ENCODE measurements around the gene APOBEC3F.
"Not testable (repeated sequence)": the region's sequence is repeated elsewhere in the genome, so short reads cannot be mapped to it uniquely, and the experiment has no call there.

The APOBEC3F gene

DNA sequence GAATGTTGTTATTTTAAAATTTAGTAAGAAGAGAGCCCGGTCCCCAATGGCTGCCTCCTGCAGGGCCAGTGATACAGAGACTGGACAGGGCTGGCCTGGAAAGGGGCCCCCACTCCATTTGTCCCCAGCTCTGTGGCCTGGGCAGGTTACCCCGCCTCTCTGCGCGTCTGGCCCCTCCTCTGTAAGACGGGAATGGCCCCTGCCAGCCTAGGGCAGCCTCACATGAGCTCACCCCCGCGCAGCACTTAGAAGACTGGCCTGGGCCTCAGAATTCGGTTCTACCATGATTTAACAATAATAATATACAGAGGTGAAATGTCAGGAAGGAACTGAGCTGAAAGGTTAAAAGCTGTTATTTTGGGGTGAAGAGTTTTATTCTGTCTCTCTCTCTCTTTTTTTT lies 37.7 kb downstream of the APOBEC3F start:
- H3K27ac Mint-ChIP-seq: no peak overlapping the region
- peaks cover 5% of the 10 kb centered on the region for H3K36me3 Mint-ChIP-seq
- H3K4me3 Mint-ChIP-seq: peak overlapping the region; percentile 85
- H3K27me3 Mint-ChIP-seq: no peaks in the 10 kb centered on the region
- no peaks in the 10 kb centered on the region for H3K9me3 Mint-ChIP-seq
- peaks cover 42% of the 10 kb centered on the region for H3K4me1 Mint-ChIP-seq

DNA sequence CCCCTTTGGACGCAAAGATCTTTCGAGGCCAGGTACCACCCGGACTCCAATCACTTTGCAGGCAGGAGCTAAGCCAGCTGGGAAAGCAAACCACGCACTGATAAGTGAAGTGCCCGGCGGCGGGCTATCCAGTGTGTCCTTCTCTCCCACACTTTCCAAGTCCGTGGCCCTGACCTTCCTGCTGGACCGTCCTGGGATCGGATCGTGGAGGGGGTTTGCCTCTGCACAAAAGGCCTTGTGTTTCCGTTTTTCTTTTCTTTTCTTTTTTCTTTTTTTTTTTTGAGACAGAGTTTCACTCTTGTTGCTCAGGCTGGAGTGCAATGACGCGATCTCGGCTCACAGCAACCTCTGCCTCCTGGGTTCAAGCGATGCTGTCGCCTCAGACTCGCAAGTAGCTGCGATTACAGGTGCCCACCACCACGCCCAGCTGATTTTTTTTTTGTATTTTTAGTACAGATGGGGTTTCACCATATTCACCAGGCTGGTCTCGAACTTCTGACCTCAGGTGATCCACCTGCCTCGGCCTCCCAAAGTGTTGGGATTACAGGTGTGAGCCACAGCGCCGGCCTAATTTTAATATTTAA lies 38.5 kb downstream of the APOBEC3F start:
- not testable (repeated sequence) for H3K9me3 Mint-ChIP-seq, H3K36me3 Mint-ChIP-seq, H3K27me3 Mint-ChIP-seq, H3K27ac Mint-ChIP-seq
- Mint-ChIP-seq H3K4me3 (peak overlapping the region; percentile 85), H3K4me1 (peaks cover 39% of the 10 kb centered on the region)

DNA sequence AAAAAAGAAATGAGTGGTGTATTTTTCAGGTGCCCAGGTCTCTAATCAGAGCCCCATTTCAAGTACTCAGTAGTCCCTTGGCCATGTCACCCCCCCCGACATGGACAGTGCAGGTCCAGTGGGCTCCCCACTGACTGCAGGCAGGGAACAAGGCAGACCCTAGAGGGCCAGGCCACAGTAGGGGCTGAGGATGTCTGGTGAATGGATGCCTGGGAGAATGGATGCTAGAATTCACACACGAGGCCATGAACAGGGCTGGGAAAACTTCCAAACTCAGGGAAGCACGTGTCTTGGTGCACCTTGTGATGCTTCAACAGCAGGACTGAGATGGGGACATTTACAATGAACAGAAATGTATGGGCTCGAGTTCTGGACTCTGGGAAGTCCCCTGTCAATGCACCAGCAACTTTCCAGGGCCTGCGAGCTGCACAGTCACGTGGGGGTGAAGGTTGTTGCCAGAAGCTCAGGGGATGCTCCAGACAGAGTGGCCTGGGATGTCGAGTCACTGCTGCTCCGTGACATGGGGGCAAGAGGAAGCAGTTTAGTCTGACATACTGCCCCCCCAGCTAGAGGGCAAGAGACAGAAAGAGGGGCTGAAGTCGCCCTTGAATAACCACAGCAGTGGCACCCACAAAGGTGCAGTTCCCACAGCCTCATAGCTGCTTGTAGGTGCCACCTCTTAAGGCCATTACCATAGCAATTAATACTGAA lies 39.5 kb downstream of the APOBEC3F start:
- Mint-ChIP-seq H3K36me3 (peaks cover 5% of the 10 kb centered on the region), H3K4me3 (peak overlapping the region; percentile 33)

DNA sequence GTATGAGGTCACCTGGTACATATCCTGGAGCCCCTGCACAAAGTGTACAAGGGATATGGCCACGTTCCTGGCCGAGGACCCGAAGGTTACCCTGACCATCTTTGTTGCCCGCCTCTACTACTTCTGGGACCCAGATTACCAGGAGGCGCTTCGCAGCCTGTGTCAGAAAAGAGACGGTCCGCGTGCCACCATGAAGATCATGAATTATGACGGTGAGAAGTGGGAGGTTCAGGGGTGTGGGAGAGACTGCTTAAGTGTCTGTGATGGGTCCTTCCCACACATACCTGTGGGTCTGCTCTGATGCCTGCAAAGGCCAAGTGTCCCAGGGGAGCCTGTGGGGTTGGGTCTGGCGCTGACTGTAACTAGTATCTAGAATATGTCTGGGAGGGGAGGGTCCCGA lies 40.4 kb downstream of the APOBEC3F start:
- H3K36me3 Mint-ChIP-seq: peaks cover 5% of the 10 kb centered on the region
- H3K27me3 Mint-ChIP-seq: no peaks in the 10 kb centered on the region
- no peak overlapping the region for H3K27ac Mint-ChIP-seq
- H3K4me3 Mint-ChIP-seq: peak overlapping the region; percentile 7
- H3K9me3 Mint-ChIP-seq: no peaks in the 10 kb centered on the region
- H3K4me1 Mint-ChIP-seq: peaks cover 38% of the 10 kb centered on the region

More for the DNA sequence above, 39.5 kb downstream of the APOBEC3F start:
- Mint-ChIP-seq H3K4me1 (peaks cover 38% of the 10 kb centered on the region), H3K27ac (no peak overlapping the region), H3K9me3 (no peaks in the 10 kb centered on the region), H3K27me3 (no peaks in the 10 kb centered on the region)

DNA sequence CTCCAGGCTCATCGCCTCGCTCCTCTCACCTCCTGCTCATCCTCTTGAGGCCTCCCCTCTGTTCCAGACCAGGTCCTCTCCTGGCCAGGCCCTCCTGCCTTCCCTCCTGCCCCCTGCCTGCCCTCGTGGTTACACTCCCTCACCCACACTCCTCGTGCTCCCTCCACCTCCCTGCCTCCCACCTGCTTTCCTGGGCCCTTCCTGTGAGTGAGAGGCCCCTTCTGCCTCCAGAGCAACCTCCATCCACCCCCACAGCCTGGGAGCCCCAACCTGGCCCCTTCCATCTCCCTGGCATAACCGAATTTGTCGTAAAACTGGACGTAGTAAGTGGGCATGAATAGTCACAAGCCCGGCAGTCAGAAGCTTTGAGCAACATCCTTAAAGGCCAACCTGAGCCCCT lies 40.9 kb downstream of the APOBEC3F start:
- Mint-ChIP-seq H3K27ac (no peak overlapping the region), H3K4me1 (peaks cover 33% of the 10 kb centered on the region), H3K4me3 (no peak overlapping the region)

DNA sequence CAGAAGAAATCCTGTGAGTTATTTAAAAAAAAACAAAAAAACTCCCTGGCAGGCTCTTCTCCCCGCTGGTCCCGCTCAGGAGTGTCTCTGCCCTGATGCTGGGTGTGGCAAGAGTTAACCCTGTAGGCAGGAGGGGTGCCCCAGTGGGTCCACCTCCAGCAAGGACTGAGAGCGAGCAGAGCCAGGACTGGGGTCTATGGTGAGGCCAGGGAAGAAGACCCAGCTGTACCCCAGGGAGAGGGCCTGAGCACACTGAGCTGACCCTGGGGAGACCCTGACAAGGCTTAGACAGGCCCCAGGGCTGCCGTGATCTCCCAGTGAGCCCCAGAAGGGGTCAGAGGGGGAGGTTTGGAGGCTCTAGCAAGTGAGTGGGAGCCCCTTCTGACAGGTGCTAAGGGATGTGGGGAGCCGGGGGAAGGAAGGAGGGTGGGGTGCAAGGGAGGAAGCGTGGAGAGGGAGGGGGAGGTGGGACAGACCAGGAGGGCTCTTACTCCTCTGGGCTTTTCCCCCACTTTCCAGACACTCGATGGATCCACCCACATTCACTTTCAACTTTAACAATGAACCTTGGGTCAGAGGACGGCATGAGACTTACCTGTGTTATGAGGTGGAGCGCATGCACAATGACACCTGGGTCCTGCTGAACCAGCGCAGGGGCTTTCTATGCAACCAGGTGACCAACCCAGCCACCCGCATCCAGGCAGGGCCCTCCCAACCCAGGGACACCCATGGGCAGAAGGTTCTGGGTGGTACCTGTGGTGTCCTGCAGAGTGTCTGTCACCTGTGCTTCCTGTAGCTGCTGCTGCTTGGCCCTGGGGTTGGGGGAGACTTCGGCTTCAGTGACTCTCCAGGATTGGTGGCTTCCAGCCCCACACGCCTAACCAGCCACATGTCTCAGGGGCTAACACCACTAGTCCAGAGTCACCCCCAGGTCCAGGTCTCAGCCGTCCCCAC lies 42.8 kb downstream of the APOBEC3F start:
- H3K4me3 Mint-ChIP-seq: no peak overlapping the region
- H3K4me1 Mint-ChIP-seq: peaks cover 34% of the 10 kb centered on the region
- peaks cover 7% of the 10 kb centered on the region for H3K36me3 Mint-ChIP-seq
- H3K27me3 Mint-ChIP-seq: no peaks in the 10 kb centered on the region
- no peaks in the 10 kb centered on the region for H3K9me3 Mint-ChIP-seq
- H3K27ac Mint-ChIP-seq: no peak overlapping the region

More for the DNA sequence above, 40.9 kb downstream of the APOBEC3F start:
- H3K9me3 Mint-ChIP-seq: no peaks in the 10 kb centered on the region
- H3K36me3 Mint-ChIP-seq: peaks cover 7% of the 10 kb centered on the region
- H3K27me3 Mint-ChIP-seq: no peaks in the 10 kb centered on the region

DNA sequence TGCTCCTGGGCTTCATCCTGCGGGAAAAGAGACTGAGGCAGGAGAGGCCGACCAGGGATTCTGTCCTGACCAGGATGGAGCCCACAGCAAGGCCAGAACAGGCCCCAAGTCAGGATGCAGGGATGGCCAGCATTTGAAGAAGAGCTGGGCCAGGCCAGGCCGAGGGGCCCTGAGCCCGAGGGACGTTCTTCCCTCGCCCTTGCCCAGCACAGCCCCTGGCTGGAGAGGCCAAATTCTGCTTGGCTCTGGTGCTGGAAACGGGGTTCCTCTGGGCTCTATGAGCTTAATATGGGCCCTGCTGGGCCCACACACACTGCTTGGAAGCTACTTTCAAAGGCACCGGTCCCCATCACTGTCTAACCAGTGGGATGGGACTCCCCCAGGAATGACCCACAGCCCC lies 44.0 kb downstream of the APOBEC3F start:
- Mint-ChIP-seq H3K27ac (peak overlapping the region; percentile 12), H3K27me3 (no peaks in the 10 kb centered on the region), H3K4me1 (peaks cover 42% of the 10 kb centered on the region), H3K36me3 (peaks cover 7% of the 10 kb centered on the region), H3K9me3 (no peaks in the 10 kb centered on the region), H3K4me3 (no peak overlapping the region)

DNA sequence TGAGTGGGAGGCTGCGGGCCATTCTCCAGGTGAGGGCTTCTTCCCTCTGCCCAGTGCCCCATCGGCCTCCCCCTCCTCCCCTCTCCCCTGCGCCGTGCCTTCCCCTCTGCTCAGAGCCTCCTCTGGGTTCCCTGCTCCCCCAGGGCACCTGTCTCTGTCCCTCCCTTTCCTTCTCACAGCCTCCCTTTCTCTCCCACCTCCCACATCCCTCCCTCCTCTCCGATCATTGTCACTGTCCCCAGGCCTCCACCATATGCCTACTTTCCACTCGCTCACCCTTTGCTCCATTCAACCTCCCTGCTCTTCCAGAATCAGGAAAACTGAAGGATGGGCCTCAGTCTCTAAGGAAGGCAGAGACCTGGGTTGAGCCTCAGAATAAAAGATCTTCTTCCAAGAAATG lies 46.4 kb downstream of the APOBEC3F start:
- H3K27ac Mint-ChIP-seq: peak overlapping the region; percentile 10
- no peak overlapping the region for H3K4me3 Mint-ChIP-seq
- no peaks in the 10 kb centered on the region for H3K9me3 Mint-ChIP-seq
- peaks cover 49% of the 10 kb centered on the region for H3K4me1 Mint-ChIP-seq
- H3K36me3 Mint-ChIP-seq: peaks cover 1% of the 10 kb centered on the region
- no peaks in the 10 kb centered on the region for H3K27me3 Mint-ChIP-seq

DNA sequence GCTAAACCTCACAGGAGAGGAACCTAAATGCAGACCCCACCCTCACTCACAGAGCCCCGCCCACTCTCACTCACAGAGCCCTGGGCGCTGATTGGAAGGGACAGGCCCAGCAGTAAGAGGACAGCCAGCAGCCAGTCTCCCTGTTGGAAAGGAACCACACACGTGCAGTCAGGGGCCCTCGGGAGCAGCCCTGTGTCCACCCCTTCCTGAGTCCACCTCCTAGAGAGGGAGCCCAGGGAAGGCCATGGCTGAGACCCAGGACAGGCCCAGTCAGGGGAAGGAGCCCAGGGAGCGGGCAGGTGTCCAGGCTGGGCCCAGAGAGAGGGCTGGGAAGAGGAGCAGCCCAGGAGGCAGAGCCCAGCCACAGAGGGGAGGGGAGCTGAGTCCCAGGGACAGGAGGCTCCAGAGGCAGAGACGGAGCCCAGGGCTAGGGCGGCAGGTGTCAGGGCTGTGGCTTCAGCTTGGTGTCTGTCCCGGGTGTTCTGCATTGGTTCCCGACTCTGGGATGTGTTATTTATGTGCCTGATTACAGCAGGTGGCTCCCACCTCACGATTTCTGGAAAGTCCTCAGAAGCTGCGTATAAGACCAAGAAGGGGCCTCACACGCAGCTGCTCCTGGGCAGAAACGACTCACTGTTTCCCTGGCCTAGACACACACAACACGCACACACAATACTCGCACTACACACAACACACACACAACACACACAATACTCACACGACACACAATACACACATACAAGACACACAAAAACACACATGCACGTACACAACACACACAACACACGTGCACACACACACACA lies 47.4 kb downstream of the APOBEC3F start:
- Mint-ChIP-seq H3K4me3 (no peak overlapping the region), H3K4me1 (peaks cover 57% of the 10 kb centered on the region), H3K27me3 (no peaks in the 10 kb centered on the region), H3K9me3 (no peaks in the 10 kb centered on the region), H3K27ac (peak overlapping the region; percentile 14), H3K36me3 (peaks cover 1% of the 10 kb centered on the region)

DNA sequence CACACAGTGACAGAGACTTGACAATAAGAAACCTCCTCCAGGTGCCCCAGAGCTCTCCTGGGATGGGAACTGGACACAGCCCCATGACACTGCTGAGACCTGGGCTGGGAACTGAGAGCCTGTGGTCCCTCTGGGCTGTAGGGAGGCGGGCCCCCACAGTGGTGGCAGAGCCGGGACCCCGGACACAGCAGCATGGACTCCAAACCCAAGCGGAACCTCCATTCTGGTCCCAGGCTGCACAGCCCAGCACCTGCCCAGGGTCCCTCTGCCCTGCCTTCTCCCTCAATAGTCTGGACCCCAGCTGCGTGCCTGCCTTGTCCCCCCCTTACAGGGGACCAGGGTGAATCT lies 48.0 kb downstream of the APOBEC3F start:
- H3K27me3 Mint-ChIP-seq: no peaks in the 10 kb centered on the region
- no peaks in the 10 kb centered on the region for H3K9me3 Mint-ChIP-seq
- no peak overlapping the region for H3K4me3 Mint-ChIP-seq
- H3K4me1 Mint-ChIP-seq: peaks cover 58% of the 10 kb centered on the region
- H3K36me3 Mint-ChIP-seq: peaks cover 1% of the 10 kb centered on the region
- H3K27ac Mint-ChIP-seq: peak overlapping the region; percentile 14

DNA sequence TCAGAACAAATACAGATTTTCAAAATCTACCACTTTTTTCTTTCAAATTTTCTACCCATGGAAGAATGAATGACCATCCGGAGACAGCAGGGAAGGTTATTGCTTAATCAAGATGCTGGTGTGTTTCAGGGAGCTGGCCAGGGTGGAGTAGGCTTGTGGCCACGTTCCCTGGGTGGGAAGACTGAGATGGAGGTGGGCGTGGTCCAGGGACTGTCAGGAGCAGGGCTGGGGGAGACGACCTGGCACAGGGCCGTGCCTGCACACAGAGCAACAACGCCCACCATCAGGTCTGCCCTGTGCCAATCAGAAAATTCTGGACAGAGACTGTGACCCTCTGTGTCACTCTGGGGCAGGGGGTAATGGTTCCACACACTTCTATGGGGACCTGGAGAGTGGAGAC lies 49.3 kb downstream of the APOBEC3F start:
- Mint-ChIP-seq H3K36me3 (peaks cover 1% of the 10 kb centered on the region), H3K27me3 (no peaks in the 10 kb centered on the region), H3K9me3 (no peaks in the 10 kb centered on the region), H3K27ac (peak overlapping the region; percentile 96), H3K4me3 (peak overlapping the region; percentile 64), H3K4me1 (peaks cover 68% of the 10 kb centered on the region)

DNA sequence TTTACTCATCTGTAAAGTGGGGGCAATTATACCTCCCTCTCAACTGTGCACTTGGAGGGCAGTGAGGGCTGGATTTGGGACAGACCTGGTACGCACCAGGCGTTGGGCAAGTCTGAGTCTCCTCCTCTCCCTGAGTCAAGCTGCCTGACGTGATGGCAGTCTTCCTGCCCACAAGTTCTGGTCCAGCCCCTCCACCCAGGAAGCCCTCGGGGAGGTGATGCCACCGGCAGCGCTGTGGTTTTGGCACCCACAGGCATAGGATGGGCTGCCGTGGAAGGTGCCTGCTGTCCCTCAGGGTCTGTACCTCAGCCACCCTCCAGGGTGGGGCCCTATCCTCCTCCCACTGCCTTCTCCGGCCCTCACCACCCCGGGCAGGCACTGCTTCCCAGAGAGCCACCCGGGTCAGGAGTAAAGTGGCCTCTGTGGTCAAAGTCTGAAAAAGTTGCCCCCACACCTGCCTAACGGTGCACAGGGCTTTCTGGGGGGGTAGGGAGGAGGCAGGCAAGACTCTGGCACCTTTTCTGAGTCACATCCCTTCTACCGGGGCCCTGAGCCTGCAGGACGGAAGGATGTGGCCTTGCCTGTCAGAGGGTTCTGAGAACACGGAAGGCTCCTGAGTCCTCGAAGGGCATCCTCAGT lies 49.9 kb downstream of the APOBEC3F start:
- H3K9me3 Mint-ChIP-seq: no peaks in the 10 kb centered on the region
- H3K4me3 Mint-ChIP-seq: peak overlapping the region; percentile 64
- peaks cover 74% of the 10 kb centered on the region for H3K4me1 Mint-ChIP-seq
- H3K27ac Mint-ChIP-seq: peak overlapping the region; percentile 96
- no peaks in the 10 kb centered on the region for H3K27me3 Mint-ChIP-seq
- H3K36me3 Mint-ChIP-seq: peaks cover 1% of the 10 kb centered on the region

DNA sequence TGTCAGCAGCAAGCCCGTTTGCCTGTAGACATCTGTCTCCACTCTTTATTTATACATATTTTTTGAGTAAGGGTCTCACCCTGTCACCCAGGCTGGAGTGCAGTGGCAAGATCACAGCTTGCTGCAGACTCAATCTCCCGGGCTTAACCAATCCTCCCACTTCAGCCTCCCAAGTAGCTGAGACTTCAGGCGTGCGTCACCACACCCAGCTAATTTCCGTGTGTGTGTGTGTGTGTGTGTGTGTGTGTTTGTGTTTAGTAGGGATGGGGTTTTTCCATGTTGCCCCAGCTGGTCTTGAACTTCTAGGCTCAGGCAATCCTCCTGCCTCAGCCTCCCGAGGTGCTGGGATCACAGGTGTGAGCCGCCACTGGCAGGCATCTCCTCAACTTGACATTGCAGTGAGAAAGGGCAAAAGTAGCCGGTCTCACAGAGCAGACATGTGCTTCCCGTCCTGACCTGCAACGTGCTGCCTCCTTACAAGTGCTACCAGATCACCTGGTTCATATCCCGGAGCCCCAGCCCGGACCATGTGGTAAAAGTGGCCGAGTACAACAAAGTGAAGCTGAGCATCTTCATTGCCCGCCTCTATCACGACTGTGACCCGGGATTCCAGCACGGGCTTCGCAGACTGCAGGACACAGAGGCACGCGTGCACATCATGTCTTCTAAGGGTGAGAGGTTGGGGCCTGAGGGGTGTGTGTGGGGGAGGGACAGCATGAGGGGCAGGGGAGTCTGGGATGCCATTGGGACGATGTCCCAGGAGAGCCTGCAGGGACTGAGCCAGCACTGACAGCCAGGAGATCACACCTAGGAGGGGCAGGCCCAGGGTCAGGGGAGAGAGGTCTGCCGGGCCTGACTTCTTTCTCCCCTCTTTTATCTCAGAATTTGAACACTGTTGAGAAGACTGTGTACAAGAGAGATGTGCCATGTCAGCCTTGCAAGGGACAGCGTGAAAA lies 50.7 kb downstream of the APOBEC3F start:
- Mint-ChIP-seq H3K4me1 (peaks cover 78% of the 10 kb centered on the region), H3K36me3 (no peaks in the 10 kb centered on the region), H3K27ac (peak overlapping the region; percentile 96), H3K4me3 (peak overlapping the region; percentile 64), H3K27me3 (no peaks in the 10 kb centered on the region), H3K9me3 (no peaks in the 10 kb centered on the region)

Measured in activated naive CD4-positive, alpha-beta T cell treated with anti-CD3 and anti-CD28 coated beads, Interleukin-2, amount 50 U/mL, for 24 hours (primary cell).